Suprapubic skin (tissue), 4 donors: Measurements from ENCODE around the gene CCDC59.

Experiments used
- CTCF ChIP-seq, 2 donors: fragments of 200-600 bp in 1 of 2; fragments of 450-650 bp in 1 of 2; sonication (generic) in 1 of 2; IDR thresholded peaks; one replicate each; pipeline ENCODE4 v1.5.1; 2016 to 2019; ENCODE audit warnings: antibody characterized with exemption in 2 of 2, mild to moderate bottlenecking in 1 of 2, moderate library complexity in 1 of 2
- POLR2A ChIP-seq, 2 donors: fragments of 450-650 bp; IDR thresholded peaks; one replicate each; pipeline ENCODE4 v1.6.1; 2017; ENCODE audit warnings: antibody characterized with exemption in 2 of 2, mild to moderate bottlenecking in 2 of 2, moderate library complexity in 2 of 2
- POLR2AphosphoS5 ChIP-seq, 3 donors: sonication (generic); formaldehyde crosslinking; IDR thresholded peaks; one replicate each; pipeline ENCODE4 v1.6.1; 2017; ENCODE audit warnings: antibody characterized with exemption in 3 of 3

- TF ChIP-seq POLR2AphosphoS5 (IDR thresholded peaks at IDR 0.05) = no peak
- no peak for TF ChIP-seq CTCF (IDR thresholded peaks at IDR 0.05)
- TF ChIP-seq POLR2A (IDR thresholded peaks at IDR 0.05) = no peak
Observed at GRCh38 chr12:82361461-82361915, 3.3 kb upstream of the CCDC59 start.
